ENCODE data around the gene PGAM2.

The PGAM2 gene

DNA sequence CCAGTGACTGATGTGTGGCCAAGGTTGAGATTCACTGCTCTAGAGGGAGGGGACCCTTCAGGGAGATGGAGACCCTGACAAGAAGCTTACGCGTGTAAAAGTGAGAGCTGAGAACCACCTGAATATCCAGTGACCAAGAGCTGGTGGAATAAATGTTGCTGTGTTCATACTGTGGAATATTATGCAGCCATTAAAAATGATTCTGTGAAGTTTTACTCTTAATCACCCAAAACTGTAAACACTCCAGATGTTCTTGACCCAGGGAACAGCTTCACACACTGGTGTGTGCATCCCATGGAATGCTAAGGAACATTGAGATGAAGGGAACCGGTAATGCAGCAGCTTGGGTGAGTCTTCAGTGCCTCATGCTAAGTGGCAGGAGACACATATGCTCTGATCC, 21.3 kb upstream of the PGAM2 start:
- no peak for DNase-seq (ENCODE audit: extremely low read depth in 1 of 2, low read depth in 1 of 2)

DNA sequence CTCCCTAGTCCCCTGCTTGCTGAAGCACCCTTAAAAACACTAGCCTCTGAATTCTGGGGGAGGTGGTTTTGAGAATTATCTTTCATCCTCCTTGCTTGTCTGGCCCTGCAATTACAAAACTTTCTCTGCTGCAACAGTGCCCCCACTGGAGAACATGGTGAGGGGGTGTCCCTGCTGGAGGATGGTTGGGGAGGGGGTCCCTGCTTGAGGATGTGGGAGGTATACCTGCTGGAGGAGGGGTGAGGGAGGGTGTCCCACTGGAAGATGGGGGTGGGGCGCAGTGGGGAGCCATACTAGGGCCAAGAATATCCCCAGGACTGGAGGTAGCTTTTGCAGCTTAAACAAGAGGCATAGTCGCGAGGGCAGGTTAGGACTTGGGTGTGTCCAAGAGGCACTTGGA, 20.2 kb upstream of the PGAM2 start:
- no peak for DNase-seq (ENCODE audit: extremely low read depth in 1 of 2, low read depth in 1 of 2)

DNA sequence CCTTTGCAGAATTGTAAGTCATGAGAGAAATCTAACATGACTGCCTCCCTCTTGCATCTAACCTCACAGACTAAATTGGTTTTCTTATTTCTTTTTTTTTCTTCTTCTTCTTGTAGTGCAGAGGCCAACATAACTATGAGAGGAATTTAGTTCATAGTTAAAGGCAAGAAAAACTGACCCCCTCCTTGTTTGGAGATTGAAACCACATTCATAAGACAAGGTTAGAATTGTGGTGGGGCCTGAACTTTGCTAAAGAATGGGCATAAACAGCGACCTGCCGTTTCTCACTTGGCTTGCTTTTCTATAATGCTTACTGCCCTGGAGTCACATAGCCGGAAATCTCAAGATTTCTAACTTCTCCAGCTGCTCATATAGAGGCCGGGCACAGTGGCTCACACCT, 19.3 kb upstream of the PGAM2 start:
- DNase-seq (ENCODE audit: extremely low read depth in 1 of 2, low read depth in 1 of 2): no peak

DNA sequence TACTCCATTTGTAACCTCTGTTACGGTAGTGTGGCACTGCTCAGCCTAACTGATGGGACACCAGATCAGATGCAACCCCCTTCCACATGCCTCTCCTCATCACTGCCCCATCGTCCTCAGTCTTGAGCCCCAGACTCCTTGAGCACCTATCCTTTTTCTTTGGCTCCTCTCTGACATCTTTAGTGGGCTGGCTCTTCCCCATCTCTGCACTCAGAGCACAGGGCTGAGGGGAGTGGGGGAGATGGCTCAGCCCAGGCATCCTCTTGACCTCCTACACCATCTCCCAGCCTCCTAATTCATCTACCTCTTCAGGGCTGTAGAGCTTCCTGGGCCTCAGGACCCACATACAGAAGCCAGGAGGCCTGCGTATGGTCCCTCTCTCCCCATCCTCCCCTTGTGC, 18.4 kb upstream of the PGAM2 start:
- no peak for DNase-seq (ENCODE audit: extremely low read depth in 1 of 2, low read depth in 1 of 2)

DNA sequence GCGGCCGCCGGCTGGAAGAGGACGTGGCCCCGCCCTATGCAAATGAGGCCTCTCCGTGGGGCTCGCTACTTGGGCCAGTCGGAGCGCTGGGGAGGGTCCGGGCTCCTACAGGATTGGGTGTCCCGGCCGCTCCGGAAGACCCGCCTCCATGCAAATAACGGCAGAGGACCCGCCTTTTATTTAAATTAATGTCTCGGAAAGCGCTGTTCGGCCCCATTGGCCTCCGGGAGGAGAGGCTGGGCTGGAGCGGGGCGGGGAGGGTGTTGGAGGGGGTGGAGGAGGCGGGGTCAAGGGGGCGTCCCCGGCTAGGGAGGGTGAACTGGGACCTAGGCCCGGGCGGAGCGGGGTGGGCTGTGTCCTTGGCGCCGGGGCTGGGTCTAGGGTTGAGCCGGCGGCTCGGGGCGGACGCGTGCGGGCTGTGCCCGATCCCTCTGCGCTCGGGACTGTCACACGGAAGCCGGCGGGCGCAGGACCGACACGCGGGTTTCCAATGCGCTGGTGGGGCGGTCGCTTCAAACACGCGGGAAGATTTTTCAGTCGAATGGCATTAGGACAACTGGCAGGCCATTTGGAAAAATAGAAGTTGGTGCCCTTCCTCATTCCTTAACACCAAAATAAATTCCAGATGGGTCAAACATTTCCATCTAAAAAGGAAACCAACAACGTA, 17.3 kb upstream of the PGAM2 start:
- peak; percentile 97 to 98 for DNase-seq (ENCODE audit: extremely low read depth in 1 of 2, low read depth in 1 of 2)

DNA sequence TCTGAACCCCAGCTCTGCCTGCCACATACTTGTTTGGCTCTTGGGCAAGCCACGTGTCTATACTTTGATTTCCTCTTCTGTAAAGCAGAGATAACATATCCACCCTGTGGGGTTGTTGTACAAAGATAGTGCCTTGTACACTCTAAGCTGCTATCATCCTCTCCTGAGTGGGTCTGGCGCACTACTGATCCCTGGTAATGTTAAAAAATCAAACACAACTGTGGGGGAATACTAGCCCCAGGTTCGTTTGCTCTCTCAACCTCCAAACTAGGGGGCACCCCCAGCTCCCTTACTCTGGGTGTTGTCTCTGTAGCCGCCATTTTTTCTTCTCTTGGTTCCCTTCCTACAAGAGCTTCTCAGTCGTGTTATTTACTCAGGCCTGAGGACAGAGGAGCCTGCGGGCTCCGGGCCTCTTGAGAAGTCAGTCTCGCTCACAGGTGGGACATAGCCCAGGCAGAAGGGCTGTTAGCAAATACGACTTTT, 15.9 kb upstream of the PGAM2 start:
- DNase-seq (ENCODE audit: extremely low read depth in 1 of 2, low read depth in 1 of 2): no peak

DNA sequence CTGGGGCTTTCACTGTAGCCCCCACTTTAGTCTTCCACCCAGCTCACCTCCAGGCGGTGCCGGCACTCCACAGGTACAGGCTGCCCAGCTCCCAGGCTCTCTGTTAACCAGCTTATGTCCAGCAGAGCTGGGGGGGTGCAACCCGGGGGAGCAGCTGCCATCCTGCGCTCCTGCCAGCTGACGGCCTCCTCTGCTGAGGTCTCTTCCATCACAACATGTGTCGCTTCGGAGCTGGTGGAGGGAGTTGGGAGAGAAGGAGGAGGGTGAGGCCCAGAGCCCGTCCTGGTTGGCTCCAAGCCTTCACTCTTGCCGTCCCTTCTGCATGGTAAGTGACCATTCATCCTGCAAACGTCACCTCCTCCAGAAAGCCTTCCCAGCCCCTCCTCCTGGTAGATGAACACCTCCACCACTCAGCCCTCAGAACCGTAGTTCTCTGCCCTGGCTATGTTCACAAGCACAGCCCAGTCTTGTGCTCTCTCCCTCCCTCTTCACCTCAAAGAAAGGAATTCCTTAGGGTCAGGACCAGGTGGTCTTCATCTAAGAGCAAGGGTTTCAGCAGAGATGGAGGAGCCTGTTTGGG, 15.4 kb upstream of the PGAM2 start:
- DNase-seq (ENCODE audit: extremely low read depth in 1 of 2, low read depth in 1 of 2): no peak

DNA sequence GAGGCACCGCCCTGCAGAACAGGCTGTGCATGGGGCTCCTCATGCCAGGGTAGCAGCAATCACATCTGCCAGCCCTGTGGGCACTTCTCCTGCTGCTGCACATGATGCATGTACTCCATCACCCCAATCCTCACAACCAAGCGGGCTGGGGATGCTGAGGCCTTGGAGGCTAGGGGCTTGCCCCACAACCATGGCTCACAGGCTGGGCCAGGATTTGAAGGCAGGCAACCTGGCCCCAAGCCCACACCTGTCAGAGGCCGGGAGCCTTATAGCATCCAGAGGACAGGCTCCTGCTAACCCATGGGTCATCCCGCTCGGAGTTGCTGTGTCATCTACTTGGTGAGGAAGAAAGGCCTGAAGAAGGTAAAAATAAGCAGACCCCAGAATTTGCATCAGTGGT, 14.8 kb upstream of the PGAM2 start:
- no peak for DNase-seq (ENCODE audit: extremely low read depth in 1 of 2, low read depth in 1 of 2)

DNA sequence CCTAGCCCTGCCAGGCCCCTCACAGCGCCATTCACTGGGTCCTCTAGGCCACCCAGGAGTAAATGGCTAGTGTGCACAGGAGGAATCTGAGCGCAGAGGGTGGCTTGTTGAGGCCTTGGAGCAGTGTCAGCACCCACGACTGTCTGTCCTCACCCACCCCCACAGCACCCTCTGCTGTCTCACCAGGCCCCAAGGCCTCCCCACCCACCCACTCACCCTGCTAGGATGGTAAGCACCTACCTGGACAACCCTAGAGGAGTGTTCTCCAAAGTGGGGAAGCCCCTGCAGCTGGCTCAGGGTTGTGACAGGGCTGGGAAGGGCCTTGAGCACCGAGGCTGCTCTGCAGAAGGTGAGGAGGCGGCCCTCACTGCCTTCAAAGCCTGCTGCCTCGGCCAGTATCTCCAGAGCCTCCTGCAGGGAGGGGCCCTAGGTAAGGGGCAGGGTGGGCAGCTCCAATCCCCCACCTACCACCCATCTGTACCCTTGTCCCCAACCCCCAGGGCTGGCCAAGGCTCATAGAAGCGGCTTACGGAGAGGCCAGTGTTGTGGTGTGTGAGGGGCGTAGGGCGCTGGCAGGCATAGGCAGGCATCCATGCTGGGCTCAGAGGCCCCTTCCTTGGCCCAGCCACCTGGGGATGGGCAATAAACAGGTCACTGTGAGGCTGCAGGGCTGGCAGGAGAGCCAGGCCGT, 14.1 kb upstream of the PGAM2 start:
- no peak for DNase-seq (ENCODE audit: extremely low read depth in 1 of 2, low read depth in 1 of 2)

DNA sequence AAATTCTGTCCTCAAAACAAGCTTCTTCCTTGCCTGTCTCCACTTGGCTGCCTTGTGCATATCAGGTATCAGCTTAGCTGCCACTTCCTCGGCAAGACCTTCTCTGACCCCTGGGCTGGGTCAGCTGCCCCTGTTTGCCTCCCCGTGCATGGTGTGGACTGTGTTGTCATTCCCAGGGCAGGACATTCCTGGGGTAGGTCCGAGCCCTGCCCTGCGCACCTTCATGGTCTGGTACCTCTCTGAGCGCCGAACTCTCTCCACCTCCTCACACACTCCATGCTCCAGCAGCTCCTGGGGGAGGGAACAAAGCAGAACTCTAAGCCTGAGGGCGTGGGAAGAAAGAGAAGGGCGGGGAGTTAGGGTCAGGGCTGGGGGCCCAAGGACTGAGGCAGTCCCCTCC, 13.2 kb upstream of the PGAM2 start:
- DNase-seq (ENCODE audit: extremely low read depth in 1 of 2, low read depth in 1 of 2): no peak

DNA sequence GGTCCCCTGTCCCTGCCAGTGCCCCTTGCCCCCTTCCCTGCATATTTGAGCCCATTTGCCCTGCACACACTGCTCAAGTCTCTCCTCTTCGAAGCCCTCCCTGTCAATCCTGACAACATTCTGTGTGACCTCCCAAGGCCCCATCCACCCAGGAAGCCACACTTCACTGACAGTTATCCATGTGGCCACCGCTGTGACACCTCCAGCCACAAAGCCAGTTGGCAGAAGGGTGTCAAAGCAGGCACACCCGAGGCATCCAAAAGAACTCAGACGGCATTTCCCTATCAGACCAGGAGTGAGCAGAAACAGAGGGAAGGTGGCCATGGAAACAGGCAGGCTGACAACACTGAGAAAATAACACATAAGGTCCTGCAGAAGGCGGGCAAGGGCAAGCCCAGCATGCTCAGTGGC, 12.3 kb upstream of the PGAM2 start:
- no peak for DNase-seq (ENCODE audit: extremely low read depth in 1 of 2, low read depth in 1 of 2)

DNA sequence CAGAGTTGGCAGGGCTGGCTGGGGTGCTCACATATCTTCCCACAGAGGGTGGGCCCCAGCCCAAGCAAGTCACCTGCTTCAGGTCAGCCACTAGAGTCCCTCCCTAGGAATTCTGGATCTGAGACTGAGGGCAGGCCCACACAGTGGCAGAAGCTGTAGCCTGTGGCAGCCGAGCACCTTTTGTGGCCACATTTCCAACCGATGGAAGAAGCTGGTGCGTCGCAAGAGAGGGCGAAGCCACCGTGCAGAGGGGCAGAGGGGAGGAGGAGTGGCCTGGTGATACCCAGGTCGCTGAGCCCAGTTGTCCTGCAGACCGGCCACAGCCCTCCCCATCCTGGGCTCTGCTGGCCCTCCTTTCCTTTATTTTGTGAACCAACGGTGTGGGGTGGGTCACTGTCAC, 11.7 kb upstream of the PGAM2 start:
- no peak for DNase-seq (ENCODE audit: extremely low read depth in 1 of 2, low read depth in 1 of 2)

DNA sequence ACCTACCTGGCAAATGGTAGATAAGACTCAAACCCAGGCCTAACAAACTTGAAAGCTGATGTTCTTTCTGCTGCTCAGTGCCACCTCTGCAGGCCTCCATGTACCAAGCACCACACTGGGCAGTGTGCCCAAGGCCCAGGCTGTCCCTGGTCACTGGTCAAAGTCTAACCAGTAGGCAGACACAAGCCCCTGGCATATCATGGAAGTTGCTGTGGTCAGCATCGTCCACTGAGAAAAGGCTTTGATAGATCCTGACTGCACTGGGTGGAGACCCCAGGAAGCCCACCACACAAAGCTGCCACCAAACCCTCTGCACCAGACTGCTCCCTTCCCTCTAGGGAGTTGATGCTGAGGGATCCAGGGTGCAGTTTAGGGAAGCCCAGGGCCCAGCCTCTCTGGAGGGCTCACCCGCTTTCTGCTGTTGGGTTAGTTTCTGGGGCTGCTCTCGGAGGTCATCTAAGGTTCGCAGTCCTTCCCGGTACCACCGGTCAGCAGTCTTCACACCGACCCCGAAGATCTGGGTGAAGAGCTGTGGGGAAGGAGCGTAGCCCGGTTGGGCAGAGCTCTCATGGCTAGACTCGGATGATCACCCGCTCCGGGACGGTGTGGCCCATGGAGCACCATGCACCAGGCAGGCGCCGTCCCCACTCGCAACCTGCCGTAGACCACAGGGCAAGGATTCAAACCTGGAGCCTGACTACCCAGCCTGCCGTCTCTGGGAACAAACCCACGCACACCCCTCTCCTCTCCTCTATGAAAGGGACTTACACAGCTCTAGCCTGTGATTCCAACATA, 10.9 kb upstream of the PGAM2 start:
- no peak for DNase-seq (ENCODE audit: extremely low read depth in 1 of 2, low read depth in 1 of 2)

DNA sequence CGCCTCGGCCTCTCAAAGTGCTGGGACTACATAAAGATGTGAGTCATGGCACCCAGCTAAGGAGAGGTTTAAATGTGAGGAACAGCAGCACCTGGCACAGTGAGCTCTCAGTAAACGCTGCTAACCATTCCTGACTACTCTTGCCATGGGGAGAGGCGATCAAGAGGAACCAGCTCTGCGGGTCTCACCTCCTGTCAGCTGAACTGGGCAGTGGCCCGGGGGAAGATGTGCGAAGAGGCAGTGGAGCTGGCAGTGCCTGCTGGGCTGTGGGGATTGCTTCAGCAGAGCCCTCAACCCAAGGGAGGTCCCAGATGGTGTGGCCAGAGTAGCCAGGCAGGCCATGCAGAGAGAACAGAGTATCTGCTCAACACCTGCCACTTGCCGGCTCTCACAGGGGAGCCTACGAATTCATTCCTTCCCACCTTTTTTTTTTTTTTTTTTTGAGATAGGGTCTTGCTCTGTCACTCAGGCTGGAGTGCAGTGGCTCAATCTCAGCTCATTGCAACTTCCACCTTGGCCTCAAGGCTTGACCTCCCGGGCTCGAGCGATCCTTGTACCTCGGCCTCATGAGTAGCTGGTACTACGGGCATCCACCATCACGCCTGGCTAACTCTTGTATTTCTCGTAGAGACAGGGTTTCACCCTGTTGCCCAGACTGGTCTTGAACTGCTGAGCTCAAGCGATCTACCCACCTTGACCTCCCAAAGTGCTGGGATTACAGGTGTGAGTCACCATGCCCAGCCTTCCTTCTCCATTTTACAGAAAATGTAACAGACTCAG, 10.1 kb upstream of the PGAM2 start:
- DNase-seq (ENCODE audit: extremely low read depth in 1 of 2, low read depth in 1 of 2): no peak

DNA sequence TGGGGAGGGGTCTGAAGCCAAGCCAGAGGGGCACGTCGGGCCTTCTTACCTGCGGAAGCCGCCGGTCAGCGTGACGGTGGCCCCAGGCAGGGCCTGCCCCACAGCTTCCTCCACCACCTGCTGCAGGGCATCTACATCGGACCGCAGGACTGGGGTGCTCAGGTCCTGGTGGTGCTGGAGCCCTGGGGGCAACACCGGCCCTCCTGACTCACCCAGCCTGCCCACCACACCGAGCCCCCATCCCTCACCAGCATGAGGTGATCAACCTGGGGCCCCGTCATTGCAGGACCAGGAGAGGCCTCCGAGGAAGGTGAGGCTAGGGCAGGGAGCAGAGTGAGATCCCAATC, 9.0 kb upstream of the PGAM2 start:
- no peak for DNase-seq (ENCODE audit: extremely low read depth in 1 of 2, low read depth in 1 of 2)

DNA sequence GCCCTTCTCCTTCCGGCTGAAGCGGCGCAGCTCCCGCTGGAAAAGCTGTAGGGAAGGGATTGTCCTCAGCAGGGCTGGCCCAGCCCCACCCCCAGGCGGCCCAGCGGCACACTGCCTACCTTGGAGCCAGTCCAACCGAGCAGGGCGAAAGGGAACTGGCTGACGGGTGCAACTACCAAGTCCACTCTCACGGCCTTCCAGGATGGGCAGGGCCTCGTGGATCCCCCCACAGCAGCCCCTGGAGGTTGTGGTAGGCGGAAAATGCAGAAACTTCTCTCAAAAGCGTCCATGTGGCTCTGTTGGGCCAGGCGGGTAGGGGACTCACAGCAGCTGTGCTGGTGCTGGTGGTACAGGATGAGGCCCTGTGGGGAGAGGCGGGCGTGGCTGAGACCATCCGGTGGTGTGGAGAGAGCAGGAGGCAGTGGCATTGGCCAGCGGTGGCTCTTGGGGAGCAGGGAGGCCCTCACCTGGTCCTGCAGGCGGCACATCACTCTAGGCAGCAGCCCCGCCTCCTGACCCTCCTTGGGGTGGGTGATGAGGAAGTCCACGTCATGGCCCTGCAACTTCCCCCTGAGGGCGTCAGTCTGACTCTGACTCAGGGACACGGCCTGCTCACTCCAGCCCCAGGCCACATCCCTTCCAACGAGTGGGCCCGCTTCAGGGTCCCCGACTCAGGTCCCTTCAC, 8.4 kb upstream of the PGAM2 start:
- peak; percentile 40 to 67 for DNase-seq (ENCODE audit: extremely low read depth in 1 of 2, low read depth in 1 of 2)

DNA sequence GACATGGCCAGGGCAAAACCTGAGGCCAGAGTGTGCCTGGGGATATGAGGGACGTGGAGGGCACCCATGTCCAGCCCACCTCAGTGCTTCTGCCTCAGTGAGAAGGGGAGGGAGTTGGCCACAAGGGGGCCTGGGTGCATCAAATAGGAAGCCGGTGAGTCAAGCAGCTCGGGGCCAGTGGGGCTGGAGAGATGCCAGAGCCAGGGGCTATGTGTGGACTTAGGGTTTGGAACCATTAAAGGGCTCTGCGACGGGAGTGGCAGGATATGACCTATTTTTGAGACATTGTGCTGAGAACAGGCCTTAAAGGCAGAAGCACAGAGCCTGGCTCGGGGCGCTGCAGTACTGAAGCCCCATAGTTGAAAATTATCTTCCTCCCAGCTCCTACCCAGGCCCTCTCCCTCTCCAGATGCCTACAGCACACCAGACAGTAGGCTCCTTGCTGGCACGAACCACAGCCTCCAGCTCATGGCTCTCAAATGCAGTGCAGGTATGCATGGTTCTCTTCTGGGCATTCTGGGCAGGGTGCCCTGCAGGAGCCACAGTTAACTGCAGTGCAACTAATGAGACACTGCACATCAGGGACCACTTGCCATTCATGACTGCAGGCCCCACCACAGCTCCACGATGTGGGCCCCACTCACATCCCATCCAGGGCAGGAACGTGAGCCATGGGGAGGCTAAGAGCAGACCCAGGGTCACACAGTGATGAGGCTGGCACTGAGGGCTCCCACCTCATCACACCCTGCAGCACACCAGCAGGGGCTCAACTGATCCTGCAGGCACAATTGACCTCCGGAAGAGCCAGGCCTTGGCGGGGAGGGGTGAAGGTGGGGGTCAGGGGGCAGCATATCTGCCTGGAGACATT, 7.2 kb upstream of the PGAM2 start:
- DNase-seq (ENCODE audit: extremely low read depth in 1 of 2, low read depth in 1 of 2): peak in 1 of 2 donors; percentile 35

DNA sequence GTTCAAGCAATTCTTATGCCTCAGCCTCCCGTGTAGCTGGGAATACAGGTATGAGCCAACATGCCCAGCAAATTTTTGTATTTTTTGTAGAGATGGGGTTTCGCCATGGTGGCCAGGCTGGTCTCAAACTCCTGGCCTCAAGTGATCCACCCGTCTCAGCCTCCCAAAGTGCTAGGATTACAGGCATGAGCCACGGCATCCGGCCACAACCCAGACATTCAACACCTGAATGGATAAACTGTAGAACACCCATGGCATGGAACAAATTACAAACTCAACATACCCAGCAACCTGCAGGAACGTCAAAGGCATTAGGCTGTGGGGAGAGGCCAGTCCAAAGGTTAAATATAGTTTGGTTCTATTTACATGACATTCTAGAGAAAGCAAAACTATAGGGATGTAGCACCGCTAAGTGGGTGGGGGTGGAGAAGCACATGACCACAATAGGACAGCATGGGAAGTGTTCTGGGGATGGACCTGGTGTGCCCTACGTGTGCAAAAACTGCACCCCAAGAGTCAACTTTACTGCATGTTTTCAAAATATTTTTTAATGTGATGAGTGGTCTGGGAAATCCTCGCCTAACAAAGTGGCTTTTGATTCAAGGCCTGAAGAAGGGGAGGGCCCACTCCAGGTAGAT, 6.5 kb upstream of the PGAM2 start:
- no peak for DNase-seq (ENCODE audit: extremely low read depth in 1 of 2, low read depth in 1 of 2)

DNA sequence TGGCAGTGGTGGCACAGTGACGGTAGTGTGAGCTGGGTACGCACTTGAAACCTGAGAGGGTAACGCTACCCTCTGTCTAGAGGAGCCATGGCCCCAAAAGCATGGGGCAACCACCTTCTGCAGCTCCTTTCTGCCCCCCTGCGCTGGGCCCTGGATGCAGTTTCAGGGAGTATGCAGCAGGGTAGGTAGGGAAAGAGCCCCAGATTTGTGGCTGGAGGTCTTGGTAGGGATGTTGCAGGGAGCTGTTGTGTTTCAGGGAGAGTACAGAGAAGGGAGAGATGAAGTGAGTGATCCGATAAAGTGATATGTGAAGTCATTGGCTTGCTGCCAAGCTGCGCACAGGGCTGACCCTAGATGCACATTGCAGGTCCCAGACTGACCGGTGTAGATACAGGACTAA, 2.7 kb upstream of the PGAM2 start:
- no peak for DNase-seq (ENCODE audit: extremely low read depth in 1 of 2, low read depth in 1 of 2)

Measured in stimulated activated CD8-positive, alpha-beta memory T cell treated with anti-CD3 and anti-CD28 coated beads, Interleukin-7, amount 100 ng/mL, for 48 hours (primary cell).